Measurements from ENCODE around the gene BCAT1.
A peak's percentile ranks its signal among the peaks of the same experiment; 100 is the strongest.
"Not testable (repeated sequence)": the region's sequence is repeated elsewhere in the genome, so short reads cannot be mapped to it uniquely, and the experiment has no call there.

BCAT1 gene

GRCh38 chr12:24948757-24949722, at the start of gene BCAT1:
Gene BCAT1, minus strand, starts transcription at chr12:24949101. Its CDS starts 169 bp downstream, at chr12:24948932.
- DNase-seq, result no peak

GRCh38 chr12:24997970-24998582, 49.2 kb upstream of the BCAT1 start:
- DNase-seq, result no peak

DNA sequence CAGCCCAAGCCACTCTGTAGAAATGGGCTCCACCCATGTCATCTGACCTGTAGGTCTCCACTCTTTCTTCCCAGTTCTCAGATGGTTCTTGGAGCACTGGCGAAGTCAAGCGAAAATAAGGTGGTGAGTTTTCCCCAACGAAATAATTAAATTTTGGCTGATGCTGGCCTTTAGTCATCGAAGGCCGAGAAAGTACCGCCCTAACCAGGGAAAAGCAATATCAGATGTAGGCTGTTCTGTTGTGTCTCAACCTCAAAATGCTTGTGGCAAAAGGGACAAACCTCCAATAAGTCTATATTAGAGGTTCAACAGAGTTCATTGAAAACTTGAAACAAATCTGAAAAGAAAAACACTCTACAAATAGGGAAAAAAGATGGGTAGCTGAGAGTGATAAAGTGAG, 48.6 kb upstream of the BCAT1 start:
- no peak for DNase-seq

GRCh38 chr12:24996820-24997219, 47.9 kb upstream of the BCAT1 start:
- DNase-seq, result no peak

DNA sequence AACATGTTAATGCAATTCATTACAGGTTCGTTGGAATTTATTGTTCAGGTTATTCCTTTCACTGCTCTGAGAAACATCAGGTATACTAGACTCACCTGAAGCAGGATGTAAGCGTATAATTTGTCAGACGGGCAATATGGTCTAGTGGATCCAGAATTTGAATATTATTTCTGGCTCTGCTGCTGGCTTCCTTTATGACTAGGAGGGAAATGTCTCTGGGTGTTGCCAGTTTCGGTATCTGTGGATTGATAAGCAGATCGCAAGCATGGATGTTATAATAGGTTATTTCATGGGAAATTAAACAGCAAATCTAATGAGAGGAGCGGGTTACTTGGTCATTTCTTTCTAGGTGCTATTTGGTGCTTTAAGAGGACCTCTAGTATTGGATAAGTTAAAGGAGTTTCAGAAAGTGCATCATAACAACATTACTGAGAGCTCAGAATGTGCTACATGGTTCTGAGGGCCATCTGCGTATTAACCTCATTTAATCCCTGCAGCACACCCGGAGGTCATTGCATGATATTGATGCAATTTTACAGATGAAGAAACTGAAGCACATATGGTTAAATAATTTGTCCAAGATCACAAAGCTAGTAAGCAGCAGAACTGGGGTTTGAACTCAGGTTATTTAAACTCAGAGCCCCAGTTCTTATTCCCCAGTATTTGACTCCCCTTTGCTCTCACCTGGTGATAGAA, 47.3 kb upstream of the BCAT1 start:
- no peak for DNase-seq

DNA sequence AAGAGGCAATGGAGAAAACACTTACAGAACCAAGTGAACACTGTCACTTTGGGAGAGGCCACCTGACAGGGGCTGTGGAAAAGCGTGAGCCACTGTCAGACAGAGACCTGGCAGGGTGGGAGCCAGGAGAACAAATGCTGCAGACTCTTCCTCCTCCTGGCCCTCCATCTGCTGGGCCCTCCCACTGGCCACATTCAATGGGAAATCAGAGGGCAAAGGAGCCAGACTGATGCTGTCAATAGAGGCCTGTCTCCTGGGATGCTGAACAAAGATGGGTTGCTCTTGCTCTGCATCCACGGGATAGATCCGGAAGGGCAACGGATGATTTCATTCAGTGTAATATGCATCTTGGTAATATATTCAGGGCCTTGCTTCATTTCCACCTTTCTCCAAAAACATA, 44.9 kb upstream of the BCAT1 start:
- DNase-seq, result no peak

DNA sequence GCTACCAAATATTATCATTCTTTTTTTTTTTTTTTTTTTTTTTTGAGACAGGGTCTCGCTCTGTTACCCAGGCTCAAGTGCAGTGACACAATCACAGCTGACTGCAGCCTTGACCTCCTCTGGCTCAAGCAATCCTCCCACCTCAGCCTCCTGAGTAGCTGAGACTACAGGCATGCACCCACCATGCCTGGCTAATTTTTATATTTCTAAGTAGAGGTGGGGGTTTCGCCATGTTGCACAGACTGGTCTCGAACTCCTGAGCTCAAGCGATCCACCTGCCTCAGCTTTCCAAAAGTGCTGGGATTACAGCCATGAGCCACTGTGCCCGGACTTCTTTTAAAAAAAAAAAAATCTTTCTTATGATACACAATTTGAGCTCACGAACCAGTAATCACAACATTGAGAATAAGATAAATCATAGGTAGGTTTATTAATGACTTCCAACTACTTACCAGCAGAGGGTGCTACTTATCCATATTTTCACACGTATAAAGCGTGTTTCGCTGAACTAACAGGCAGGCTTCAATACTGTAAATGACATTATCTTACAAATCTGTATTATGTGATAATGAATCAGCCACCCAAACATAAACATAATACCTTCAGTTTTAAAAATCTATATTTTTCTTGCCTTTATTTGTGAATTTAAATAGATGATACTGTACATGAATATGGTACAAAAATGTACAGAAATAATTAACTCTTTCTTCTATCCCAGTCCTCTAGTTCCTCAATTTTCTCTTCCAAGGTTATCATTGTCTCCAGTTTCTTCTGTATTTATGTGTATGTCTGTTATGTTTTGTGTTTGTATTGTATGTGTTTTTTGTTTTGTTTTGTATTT, 42.5 kb upstream of the BCAT1 start:
- DNase-seq, result peak; percentile 42

DNA sequence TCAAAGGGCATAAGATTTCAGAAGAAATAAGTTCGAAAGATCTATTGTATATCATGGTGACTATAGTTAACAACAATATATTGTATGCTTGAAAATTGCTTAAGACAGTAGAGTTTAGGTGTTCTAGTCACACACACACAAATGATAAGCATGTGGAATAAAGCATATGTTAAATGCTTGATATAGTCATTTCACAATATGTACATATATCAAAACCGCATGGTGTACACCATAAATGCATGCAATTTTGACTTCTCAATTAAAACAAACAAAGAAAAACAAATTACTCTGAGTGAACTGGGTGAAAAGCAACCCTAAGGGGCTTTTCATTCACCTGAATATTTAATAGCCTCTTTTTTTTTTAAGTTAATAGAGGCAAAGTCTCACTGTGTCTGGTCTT, 40.3 kb upstream of the BCAT1 start:
- DNase-seq, result no peak

- no peak for DNase-seq
Measured at GRCh38 chr12:24982250-24982649, 33.3 kb upstream of the BCAT1 start.

DNA sequence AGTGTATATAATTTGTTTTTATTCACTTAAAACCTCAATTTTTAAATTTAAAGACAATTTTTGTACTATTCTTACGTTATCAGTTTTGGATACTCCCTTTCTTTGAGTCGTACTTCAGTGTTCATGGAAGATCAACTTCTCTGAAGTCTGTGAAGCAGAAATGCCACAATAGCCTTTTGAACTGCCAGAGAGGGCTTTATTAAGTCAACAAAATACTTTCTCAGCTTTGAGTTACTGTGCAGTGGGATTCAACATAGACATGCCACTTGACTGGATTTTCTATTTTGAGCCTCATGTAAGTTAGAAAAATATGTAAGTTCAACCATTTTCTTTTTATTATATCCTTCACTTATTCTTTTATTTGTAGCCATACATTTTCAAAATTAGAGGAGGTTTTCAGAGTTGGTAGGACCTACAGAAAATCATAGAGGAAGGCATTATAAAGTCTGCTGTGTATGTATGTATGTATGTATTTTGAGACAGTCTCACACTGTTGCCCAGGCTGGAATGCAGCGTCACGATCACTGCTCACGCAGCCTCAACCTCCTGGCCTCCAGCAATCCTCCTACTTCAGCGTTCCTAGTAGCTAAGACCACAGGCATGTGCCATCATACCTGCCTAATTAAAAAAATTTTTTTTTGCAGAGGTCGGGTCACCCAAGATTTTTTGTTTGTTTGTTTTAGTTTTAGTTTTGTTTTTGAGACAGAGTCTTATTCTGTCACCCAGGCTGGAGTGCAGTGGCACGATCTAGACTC, 31.3 kb upstream of the BCAT1 start:
- DNase-seq, result no peak

DNA sequence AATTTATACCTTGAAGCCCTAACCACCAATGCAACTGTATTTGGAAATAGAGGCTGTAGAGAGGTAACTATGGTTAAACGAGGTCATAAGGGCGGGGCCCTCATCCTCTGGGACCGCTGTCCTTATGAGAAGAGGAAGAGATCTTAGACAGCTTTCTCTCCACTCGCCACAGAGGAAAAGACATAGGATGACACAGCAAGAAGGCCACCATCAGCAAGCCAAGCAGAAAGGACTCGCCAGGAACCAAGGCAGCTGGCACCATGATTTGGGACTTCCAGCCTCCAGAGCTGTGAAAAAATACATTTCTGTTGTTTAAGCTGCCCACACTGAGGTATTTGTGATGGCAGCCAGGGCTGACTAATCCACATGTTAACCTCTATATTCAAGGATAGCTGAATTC, 30.4 kb upstream of the BCAT1 start:
- no peak for DNase-seq

GRCh38 chr12:24977711-24978110, 28.8 kb upstream of the BCAT1 start:
- DNase-seq, result no peak

GRCh38 chr12:24977060-24977459, 28.2 kb upstream of the BCAT1 start:
- no peak for DNase-seq

- no peak for DNase-seq
Measured at GRCh38 chr12:24975425-24975824, 26.5 kb upstream of the BCAT1 start.

- DNase-seq, result no peak
Measured at GRCh38 chr12:24974216-24974615, 25.3 kb upstream of the BCAT1 start.

DNA sequence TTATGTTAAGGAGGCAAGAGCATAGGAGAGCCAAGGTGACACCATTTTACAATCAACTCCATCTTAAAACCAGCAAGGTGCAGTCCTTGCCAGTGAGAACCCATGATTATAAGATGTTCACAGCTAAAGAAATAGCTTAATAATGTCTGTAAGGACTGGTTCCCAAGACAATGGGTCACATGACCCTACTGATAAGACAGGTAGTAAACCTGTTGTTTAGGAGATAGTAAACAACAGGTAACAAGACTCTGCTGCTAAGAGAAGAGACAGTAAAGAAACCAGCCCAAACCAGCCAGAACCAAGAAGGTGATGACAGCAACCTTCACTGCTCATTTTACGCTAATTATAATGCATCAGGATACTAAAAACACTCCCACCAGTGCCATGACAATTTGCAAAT, 23.2 kb upstream of the BCAT1 start:
- no peak for DNase-seq

- no peak for DNase-seq
Measured at GRCh38 chr12:24970177-24970576, 21.3 kb upstream of the BCAT1 start.

- DNase-seq, result no peak
Measured at GRCh38 chr12:24966951-24967564, 18.2 kb upstream of the BCAT1 start.

DNA sequence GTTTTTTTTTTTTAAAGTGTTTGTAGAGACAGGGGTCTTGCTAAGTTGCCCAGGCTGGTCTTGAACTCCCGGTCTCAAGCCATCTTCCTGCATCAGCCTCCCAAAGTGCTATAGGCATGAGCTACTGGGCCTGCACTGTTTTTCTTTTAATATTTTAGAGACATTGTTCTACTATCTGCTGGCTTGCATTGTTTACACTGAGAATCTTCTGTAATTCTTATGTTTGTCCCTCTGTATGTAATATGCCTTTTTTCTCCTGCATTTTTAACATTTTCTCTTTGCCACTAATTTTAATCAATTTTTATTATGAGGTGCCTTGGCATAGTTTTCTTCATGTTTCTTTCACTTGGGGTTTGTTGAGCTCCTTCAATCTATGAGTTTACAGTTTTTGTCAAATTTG, 15.4 kb upstream of the BCAT1 start:
- no peak for DNase-seq

- no peak for DNase-seq
Measured at GRCh38 chr12:24960222-24960855, 11.4 kb upstream of the BCAT1 start.

GRCh38 chr12:24956351-24956750, 7.5 kb upstream of the BCAT1 start:
- DNase-seq, result not testable (repeated sequence)
